ENCODE measurements around the gene IMP3.
A peak's percentile ranks its signal among the peaks of the same experiment; 100 is the strongest.

Gene IMP3

DNA sequence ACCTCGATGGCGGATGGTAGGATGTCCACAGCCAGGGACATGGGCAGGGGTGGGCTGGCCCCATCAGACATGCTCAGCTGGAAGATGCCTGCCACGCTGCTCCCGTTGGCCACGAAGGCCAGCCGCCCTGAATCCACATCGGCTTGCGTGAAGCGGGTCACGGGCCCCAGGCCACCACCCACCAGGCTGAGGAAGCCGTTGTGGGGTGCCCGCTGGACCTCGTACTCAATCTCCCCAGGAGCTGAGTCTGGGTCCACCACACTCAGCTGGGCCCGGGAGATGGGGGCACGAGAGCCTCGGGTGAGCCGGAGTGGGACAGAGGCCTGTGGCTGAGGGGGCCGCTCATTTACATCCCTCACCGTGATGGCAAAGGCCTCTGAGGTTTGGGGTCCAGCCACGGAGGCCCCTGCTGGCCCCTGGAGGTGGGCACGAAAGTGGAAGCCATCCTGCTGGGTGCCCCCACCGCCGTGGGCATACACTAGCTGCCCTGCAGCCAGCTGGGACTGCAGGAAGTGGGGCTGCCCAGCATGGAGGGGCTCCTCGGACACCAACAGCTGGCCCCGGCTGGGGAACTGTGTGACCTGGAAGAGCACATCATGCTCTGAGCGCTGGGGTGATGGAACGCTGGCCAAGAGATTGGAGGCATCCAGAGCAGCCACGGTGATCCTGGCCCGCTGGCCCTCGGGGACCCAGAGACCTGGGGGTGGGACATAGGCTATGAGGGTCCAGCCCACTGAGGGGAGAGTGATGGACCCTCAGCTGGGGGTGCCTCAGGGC is 36.9 kb upstream of the IMP3 start:
- no peaks in the 10 kb centered on the region for H3K9me3 Mint-ChIP-seq

GRCh38 chr15:75675579-75676404 is 35.8 kb upstream of the IMP3 start:
- Mint-ChIP-seq H3K9me3 (no peaks in the 10 kb centered on the region), H3K27ac (no peak overlapping the region), H3K27me3 (peaks cover 5% of the 10 kb centered on the region), H3K4me1 (peaks cover 6% of the 10 kb centered on the region), H3K36me3 (no peaks in the 10 kb centered on the region), H3K4me3 (no peak overlapping the region)
- no peak for ATAC-seq

More for the DNA sequence above, 36.9 kb upstream of the IMP3 start:
- H3K27me3 Mint-ChIP-seq: peaks cover 5% of the 10 kb centered on the region
- H3K4me1 Mint-ChIP-seq: peaks cover 6% of the 10 kb centered on the region
- no peak for ATAC-seq
- H3K27ac Mint-ChIP-seq: no peak overlapping the region
- H3K36me3 Mint-ChIP-seq: no peaks in the 10 kb centered on the region
- no peak overlapping the region for H3K4me3 Mint-ChIP-seq

- no peak overlapping the region for H3K27ac Mint-ChIP-seq
- peaks cover 5% of the 10 kb centered on the region for H3K27me3 Mint-ChIP-seq
- peaks cover 6% of the 10 kb centered on the region for H3K4me1 Mint-ChIP-seq
- H3K36me3 Mint-ChIP-seq: no peaks in the 10 kb centered on the region
- H3K9me3 Mint-ChIP-seq: no peaks in the 10 kb centered on the region
- no peak for ATAC-seq
- H3K4me3 Mint-ChIP-seq: no peak overlapping the region
Measured at GRCh38 chr15:75674366-75674765, 34.3 kb upstream of the IMP3 start.

DNA sequence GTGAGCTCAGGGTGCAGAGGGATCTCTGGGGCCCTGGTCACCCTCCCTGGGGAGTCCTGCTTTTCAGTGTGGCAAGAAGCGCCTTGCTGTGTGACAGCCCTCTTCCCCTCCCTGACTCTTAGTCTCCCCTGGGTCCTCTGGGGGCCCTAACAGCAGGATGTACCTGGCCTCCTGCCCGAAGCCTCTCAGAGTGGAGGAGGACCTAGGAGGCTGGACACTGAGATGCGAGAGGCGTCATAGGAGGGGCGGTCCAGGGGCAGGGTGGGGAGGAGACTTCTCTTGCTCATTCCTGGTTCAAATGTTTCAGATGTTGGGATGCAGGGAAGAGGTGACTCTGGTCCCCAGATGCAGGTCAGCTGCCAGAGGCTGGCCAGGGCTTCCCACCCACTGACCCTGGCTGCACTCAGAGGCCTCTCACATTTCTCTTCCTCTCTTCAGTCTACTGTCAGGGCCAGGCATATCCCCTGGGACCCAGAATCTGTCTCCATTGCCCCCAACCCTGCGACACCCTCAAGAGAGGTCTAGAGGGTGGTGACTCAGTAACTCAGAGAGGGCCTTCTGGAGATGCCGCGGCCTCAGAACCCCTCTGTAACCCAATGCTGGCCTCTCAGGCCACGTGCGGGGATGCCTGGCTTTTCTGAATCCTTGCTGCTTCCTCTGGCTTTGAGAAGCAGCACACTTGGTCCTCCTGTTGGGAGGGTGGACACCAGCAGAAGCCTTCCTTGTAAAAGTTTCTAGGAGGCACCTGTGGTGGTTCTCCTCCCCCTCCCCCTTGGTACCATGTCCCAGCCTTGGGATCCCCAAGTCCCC is 33.6 kb upstream of the IMP3 start:
- H3K27me3 Mint-ChIP-seq: peaks cover 9% of the 10 kb centered on the region
- no peak overlapping the region for H3K4me3 Mint-ChIP-seq
- ATAC-seq: peak; percentile 32
- H3K27ac Mint-ChIP-seq: no peak overlapping the region
- peaks cover 6% of the 10 kb centered on the region for H3K4me1 Mint-ChIP-seq
- H3K9me3 Mint-ChIP-seq: no peaks in the 10 kb centered on the region
- no peaks in the 10 kb centered on the region for H3K36me3 Mint-ChIP-seq

DNA sequence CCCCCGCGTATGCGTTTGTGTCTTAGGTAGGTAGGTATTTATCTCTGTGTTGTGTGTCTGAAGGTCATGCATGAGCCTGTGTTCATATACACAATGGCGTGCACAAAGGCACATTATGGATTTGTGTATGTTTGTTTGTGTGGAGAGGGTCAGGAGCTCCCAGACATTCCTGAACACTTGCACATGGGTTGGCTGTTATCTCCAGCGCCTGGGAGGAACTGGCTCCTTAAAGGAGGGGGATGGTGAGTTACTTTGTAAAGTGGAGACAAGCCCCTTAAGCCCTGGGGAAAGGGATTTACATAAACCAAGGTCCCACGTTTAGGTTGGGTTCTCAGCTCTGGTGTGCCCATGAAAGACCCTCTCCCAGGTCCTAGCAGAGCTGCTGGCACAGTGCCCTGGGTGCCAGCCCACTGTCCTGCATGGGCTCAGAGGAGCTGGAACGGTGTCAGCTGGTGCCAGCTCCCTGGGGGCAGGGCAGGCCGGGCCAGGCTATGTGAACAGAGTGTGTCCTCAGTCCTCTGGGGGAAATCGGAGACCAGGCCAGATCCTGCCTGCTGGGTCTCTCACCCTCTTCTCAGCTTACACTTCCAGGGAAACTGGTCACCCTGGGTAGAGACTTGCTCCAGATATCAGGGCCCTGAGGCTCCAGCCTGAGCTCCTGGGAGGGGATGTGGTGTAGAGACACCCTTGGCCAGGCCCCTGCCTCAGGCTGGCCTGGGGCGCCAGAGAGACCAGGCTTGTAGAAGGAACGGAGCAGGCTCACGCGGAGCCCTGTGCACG is 32.8 kb upstream of the IMP3 start:
- H3K36me3 Mint-ChIP-seq: no peaks in the 10 kb centered on the region
- peaks cover 12% of the 10 kb centered on the region for H3K27me3 Mint-ChIP-seq
- H3K27ac Mint-ChIP-seq: no peak overlapping the region
- H3K4me1 Mint-ChIP-seq: peaks cover 2% of the 10 kb centered on the region
- H3K4me3 Mint-ChIP-seq: no peak overlapping the region
- ATAC-seq: peak; percentile 34
- no peaks in the 10 kb centered on the region for H3K9me3 Mint-ChIP-seq

GRCh38 chr15:75671730-75672602 is 31.9 kb upstream of the IMP3 start:
- Mint-ChIP-seq H3K9me3 (no peaks in the 10 kb centered on the region), H3K4me3 (no peak overlapping the region), H3K27me3 (peaks cover 12% of the 10 kb centered on the region), H3K36me3 (no peaks in the 10 kb centered on the region), H3K4me1 (no peaks in the 10 kb centered on the region), H3K27ac (no peak overlapping the region)
- ATAC-seq: no peak

- no peaks in the 10 kb centered on the region for H3K9me3 Mint-ChIP-seq
- no peak overlapping the region for H3K4me3 Mint-ChIP-seq
- no peak overlapping the region for H3K27ac Mint-ChIP-seq
- no peak for ATAC-seq
- H3K27me3 Mint-ChIP-seq: peaks cover 22% of the 10 kb centered on the region
- no peaks in the 10 kb centered on the region for H3K36me3 Mint-ChIP-seq
- no peaks in the 10 kb centered on the region for H3K4me1 Mint-ChIP-seq
Measured at GRCh38 chr15:75669879-75670212, 29.8 kb upstream of the IMP3 start.

DNA sequence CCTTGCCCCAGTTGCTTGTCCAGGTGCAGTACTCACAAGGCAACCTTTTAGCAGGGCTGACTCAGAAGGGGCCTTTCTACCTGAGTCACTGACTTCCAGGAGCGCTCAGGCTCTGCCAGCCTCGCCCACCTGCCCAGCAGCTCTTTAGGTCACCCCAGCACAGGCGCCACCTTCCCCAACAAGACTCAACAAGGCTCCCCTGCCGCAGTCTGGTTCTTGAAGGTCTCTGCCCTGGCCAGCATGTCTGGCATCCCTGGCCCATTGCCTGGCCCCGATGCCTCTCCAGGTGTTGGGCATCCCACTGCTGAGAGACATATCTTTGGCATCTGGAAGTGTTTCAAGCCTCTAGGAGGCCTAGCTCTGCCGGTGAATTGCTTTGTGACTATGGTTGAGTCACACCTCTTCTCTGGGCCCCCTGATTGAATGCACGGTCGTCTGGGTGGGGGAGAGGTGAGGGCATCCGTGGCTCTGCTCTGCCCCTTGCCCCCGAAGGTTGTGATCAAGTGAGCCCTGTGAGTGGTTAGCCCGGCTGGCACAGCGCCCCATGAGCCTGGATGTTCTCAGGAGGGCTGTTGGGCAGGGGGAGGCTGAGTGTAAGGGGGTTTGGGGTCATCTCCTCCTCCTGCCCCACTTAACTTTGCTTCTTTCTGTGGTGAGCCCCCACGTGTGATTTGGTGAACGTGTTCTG is 29.3 kb upstream of the IMP3 start:
- Mint-ChIP-seq H3K27ac (no peak overlapping the region), H3K36me3 (no peaks in the 10 kb centered on the region)

GRCh38 chr15:75666823-75667501 is 26.9 kb upstream of the IMP3 start:
- H3K4me3 Mint-ChIP-seq: no peak overlapping the region
- no peaks in the 10 kb centered on the region for H3K4me1 Mint-ChIP-seq
- no peaks in the 10 kb centered on the region for H3K9me3 Mint-ChIP-seq
- H3K27ac Mint-ChIP-seq: no peak overlapping the region
- ATAC-seq: no peak
- H3K36me3 Mint-ChIP-seq: no peaks in the 10 kb centered on the region
- peaks cover 22% of the 10 kb centered on the region for H3K27me3 Mint-ChIP-seq

More for the DNA sequence above, 29.3 kb upstream of the IMP3 start:
- no peak for ATAC-seq
- no peak overlapping the region for H3K4me3 Mint-ChIP-seq
- peaks cover 22% of the 10 kb centered on the region for H3K27me3 Mint-ChIP-seq
- no peaks in the 10 kb centered on the region for H3K9me3 Mint-ChIP-seq
- no peaks in the 10 kb centered on the region for H3K4me1 Mint-ChIP-seq

DNA sequence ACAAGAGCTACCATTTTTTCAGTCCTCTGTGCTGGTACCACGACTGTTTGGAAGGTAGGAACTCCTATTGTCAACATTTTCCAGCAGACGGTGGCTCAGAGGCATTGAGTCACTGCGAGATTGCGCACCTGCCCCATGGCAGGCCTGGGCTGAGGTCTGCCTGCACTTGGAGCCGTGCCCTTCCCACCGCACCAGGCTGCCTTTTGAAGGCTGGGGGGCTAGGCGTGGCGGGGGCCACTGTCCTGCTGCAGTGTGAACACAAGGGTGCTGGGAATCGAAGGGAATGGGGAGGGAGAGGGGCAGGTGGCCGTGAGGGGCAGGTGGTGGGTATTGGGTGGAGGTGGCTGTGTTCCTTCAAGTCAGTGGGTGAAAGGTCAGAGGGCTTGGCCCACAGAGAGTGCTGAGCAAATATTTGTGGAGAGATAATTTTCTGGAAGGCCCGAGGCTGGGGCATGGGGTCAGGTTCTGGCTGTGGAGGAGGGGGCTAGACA is 24.0 kb upstream of the IMP3 start:
- Mint-ChIP-seq H3K4me1 (no peaks in the 10 kb centered on the region), H3K27ac (no peak overlapping the region), H3K36me3 (no peaks in the 10 kb centered on the region), H3K9me3 (no peaks in the 10 kb centered on the region), H3K27me3 (peaks cover 22% of the 10 kb centered on the region), H3K4me3 (no peak overlapping the region)
- no peak for ATAC-seq

GRCh38 chr15:75662823-75663519 is 22.9 kb upstream of the IMP3 start:
- Mint-ChIP-seq H3K9me3 (no peaks in the 10 kb centered on the region), H3K4me3 (no peak overlapping the region), H3K36me3 (no peaks in the 10 kb centered on the region), H3K4me1 (no peaks in the 10 kb centered on the region), H3K27ac (no peak overlapping the region), H3K27me3 (peaks cover 15% of the 10 kb centered on the region)
- no peak for ATAC-seq

- no peaks in the 10 kb centered on the region for H3K4me1 Mint-ChIP-seq
- H3K4me3 Mint-ChIP-seq: no peak overlapping the region
- no peak for ATAC-seq
- no peaks in the 10 kb centered on the region for H3K36me3 Mint-ChIP-seq
- H3K27me3 Mint-ChIP-seq: peaks cover 15% of the 10 kb centered on the region
- H3K9me3 Mint-ChIP-seq: no peaks in the 10 kb centered on the region
- no peak overlapping the region for H3K27ac Mint-ChIP-seq
Measured at GRCh38 chr15:75661756-75662140, 21.7 kb upstream of the IMP3 start.
